Motor neuron (in vitro differentiated cells): Measurements from ENCODE around the gene PTOV1. TPM values are rescaled to one million over a fixed set of nuclear protein-coding genes. Genes with fewer than 3 reads are reported as not detected.
"Not testable (repeated sequence)": the region's sequence is repeated elsewhere in the genome, so short reads cannot be mapped to it uniquely, and the experiment has no call there.

Source experiments
- ATAC-seq, 8 experiments: fragments of 200-7000 bp; cut with Tn5 transposase; replicated peaks in 6 of 8; 2 replicates each; pipeline ENCODE4 v1.8.0; 2021; ENCODE audit warnings: mild to moderate bottlenecking in 8 of 8, moderate library complexity in 8 of 8
- H3K27ac ChIP-seq, 2 donors: fragments of 250-450 bp; sonication (Bioruptor Pico); 2 replicates each; pipeline ENCODE4 v1.9.0; 2021; ENCODE audit warnings: antibody characterized with exemption in 2 of 2, mild to moderate bottlenecking in 2 of 2, moderate library complexity in 1 of 2
- H3K4me1 ChIP-seq, 2 donors: fragments of 250-450 bp; sonication (Bioruptor Pico); replicated peaks in 1 of 2; 2 replicates each; pipeline ENCODE4 v1.6.1; 2021; ENCODE audit warnings: antibody characterized with exemption in 2 of 2, mild to moderate bottlenecking in 2 of 2, moderate library complexity in 1 of 2
- H3K4me3 ChIP-seq, 5 donors: fragments of 250-450 bp; sonication (Bioruptor Pico); 2 replicates each; pipeline ENCODE4 v1.9.0; 2021; ENCODE audit warnings: antibody characterized with exemption in 5 of 5, mild to moderate bottlenecking in 5 of 5, moderate library complexity in 4 of 5
- WGBS, 10 experiments: fragments of 450-650 bp; shearing (Covaris generic); methylation state at CpG; one replicate each; pipeline ENCODE4 v1.0.0; 2022; 5-methylcytosine and 5-hydroxymethylcytosine counted together
- in situ Hi-C, 9 experiments: fragments of 400-800 bp; cut with MboI; loops; one replicate each; pipeline ENCODE4 v1.15.0; 2021; ENCODE audit warnings: low sequenced_read_pairs in 9 of 9, low pct_unique_long_range_greater_than_20kb in 2 of 9; ENCODE audit not compliant: unreplicated experiment in 9 of 9
- total RNA-seq, 8 experiments: library from RNA; unstranded; fragments of 300-600 nt; gene quantifications; 2 replicates each; pipeline versions ENCODE4 v1.2.3 to v1.2.4, GENCODE V29; 2022

PTOV1 gene
- total RNA-seq, 8 experiments from 2014 or later = 60.1 to 215 (median 135) TPM

GRCh38 chr19:49809160-49809940, 41.6 kb upstream of the PTOV1 start:
- Histone ChIP-seq H3K4me3 (peak overlapping the region; percentile 35 to 41 (median 38)), H3K4me1 (peaks cover 15 to 16% of the 10 kb centered on the region in 2 donors), H3K27ac (peak overlapping the region; percentile 14 to 23)
- in situ Hi-C loops = no loop called here
- ATAC-seq = peak; percentile 7 to 39 (median 22)
- 20 to 56% (median 48%) methylated on average over 1 to 12 of the region's 50 CpGs; no CpG with 5 or more reads in 4 of the 10 experiments for WGBS, 10 experiments

- no peak overlapping the region for H3K27ac ChIP-seq
- in situ Hi-C loops = no loop called here
- peaks cover 15 to 16% of the 10 kb centered on the region in 2 donors for H3K4me1 ChIP-seq
- 60 to 100% (median 96%) methylated on average over 1 to 5 of the region's 5 CpGs; no CpG with 5 or more reads in 7 of the 10 experiments for WGBS, 10 experiments
- peak overlapping the region in 4 of 5 donors; percentile 35 to 41 (median 39) for H3K4me3 ChIP-seq
- no peak for ATAC-seq
These were observed 41.0 kb upstream of the PTOV1 start for GRCh38 chr19:49809941-49810389.

- 78 to 100% (median 95%) methylated on average over 1 to 6 of the region's 6 CpGs; no CpG with 5 or more reads in 1 of the 10 experiments for WGBS, 10 experiments
- Histone ChIP-seq H3K4me1 (peaks cover 15 to 16% of the 10 kb centered on the region in 2 donors), H3K4me3 (no peak overlapping the region), H3K27ac (no peak overlapping the region)
- in situ Hi-C loops = no loop called here
- no peak for ATAC-seq
These were observed 39.6 kb upstream of the PTOV1 start for GRCh38 chr19:49811328-49811727.

DNA sequence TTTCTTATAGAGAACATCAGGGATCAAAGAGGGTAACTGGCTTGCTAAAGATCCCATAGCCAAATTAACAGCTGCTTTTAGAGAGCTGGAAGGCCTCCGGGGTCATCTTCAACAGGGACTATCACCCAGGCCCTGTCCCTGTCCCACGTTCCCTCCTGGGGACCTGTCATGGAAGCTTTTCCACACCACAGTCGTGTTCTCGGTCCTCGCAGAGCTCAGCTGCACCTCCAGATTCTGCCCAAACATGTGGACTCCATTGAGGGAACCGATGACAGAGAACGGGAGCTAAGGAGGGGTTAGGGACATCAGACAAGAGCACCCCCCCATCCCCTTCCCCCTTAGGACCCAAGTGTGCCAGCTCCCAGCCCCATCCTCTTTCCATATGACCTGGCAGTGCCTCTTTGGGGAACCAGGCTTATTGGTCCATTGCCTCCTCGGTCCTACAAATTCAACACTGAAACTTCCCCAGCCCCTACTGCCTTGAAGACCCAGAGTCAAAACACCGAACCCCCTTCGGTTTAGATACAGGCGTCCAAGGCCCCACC, 38.4 kb upstream of the PTOV1 start:
- in situ Hi-C loops = no loop called here
- ATAC-seq = no peak
- H3K4me3 ChIP-seq = peak overlapping the region; percentile 66 to 85 (median 77)
- 0 to 77% (median 5%) methylated on average over 1 to 4 of the region's 11 CpGs; no CpG with 5 or more reads in 7 of the 10 experiments for WGBS, 10 experiments
- peak overlapping the region; percentile 95 to 96 for H3K27ac ChIP-seq
- H3K4me1 ChIP-seq = peaks cover 15 to 16% of the 10 kb centered on the region in 2 donors

GRCh38 chr19:49812997-49813861, 37.7 kb upstream of the PTOV1 start, which contains the start of gene FUZ:
FUZ (minus strand) TSS chr19:49813292; CDS start chr19:49813106, 186 bp downstream.
- Histone ChIP-seq H3K4me3 (peak within 1 kb of the TSS; percentile 66 to 85 (median 77)), H3K27ac (peak within 1 kb of the TSS; percentile 95 to 96), H3K4me1 (peaks cover 15 to 16% of the 10 kb centered on the region in 2 donors)
- 0 to 2% (median 0%) methylated on average over 6 to 18 of the region's 45 CpGs for whole genome bisulfite sequencing, 10 experiments
- in situ Hi-C loops = no loop called here
- ATAC-seq = peak; percentile 54 to 79 (median 70)

DNA sequence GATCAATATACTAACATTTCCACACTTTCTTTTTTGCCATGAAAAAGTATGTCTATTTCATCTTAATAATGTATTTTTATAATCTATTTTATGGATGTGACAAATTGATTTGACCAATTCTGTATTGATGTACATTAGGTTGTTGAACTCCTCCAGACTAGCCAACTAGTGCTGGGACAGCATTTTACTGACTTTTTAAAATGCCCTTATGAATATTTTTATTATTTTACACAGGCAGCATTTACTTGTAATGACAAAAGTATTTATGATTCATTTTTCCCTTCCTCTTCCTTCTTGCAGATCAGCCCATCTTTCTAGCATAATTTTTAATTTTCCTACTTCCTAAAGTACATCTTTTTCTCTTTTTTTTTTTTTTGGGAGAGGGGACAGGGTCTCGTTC, 36.9 kb upstream of the PTOV1 start:
- peaks cover 12 to 16% of the 10 kb centered on the region in 2 donors for H3K4me1 ChIP-seq
- ATAC-seq = no peak
- H3K4me3 ChIP-seq = peak overlapping the region; percentile 3 to 85 (median 73)
- no peak overlapping the region for H3K27ac ChIP-seq
- in situ Hi-C loops = no loop called here
- 14 to 100% (median 70%) methylated on average over 1 of the region's 1 CpG; no CpG with 5 or more reads in 2 of the 10 experiments for WGBS, 10 experiments

DNA sequence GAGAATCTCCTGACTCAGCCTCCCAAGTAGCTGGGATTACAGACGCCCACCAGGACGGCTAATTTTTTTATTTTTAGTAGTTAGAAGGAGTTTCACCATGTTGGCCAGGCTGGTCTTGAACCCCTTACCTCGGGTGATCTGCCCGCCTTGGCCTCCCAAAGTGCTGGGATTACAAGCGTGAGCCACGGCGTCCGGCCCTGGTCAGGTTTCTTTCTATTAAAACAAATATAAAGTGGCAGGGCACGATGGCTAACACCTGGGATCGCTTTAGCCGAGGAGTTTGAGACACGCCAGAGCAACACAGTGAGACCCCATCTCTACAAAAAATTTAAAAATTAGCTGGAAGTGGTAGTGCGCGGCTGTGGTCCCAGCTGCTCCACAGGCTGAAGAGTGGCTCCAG, 34.4 kb upstream of the PTOV1 start:
- 17 to 89% (median 77%) methylated on average over 2 to 13 of the region's 14 CpGs; no CpG with 5 or more reads in 2 of the 10 experiments for WGBS, 10 experiments
- H3K4me1 ChIP-seq = peaks cover 12 to 24% of the 10 kb centered on the region in 2 donors
- in situ Hi-C loops = no loop called here
- ATAC-seq = no peak
- H3K27ac ChIP-seq = no peak overlapping the region
- no peak overlapping the region for H3K4me3 ChIP-seq

DNA sequence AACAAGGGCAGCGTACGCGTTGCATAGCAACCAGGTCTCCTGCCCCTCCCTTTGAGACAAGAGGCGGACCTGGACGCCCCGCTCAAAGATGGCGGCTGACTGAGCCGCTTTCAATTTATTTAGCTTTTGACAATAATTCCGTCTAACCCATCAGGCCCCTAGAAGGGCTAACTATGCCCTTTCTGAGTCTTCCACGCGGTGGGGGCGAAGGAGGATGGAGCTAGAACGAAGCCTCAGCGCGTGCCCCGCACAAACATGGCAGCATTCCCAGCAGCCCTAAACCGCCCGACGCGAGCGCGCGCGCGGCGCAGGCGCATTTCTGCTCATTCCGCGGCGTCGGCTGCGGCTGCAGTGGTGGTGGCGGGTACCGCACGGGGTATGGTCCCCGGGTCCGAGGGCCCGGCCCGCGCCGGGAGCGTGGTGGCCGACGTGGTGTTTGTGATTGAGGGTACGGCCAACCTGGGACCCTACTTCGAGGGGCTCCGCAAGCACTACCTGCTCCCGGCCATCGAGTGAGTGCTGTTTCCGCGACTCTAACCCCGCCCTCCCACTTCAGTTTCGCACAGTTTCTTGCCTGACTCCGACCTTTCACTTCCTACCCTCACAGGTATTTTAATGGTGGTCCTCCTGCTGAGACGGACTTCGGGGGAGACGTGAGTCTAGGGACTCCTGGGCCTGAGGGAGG, 32.9 kb upstream of the PTOV1 start, which contains the start of gene MED25:
Gene MED25 (plus strand): TSS at position 326 of the 685 bp plus-strand sequence. CDS start 53 bp downstream, at position 379.
- peak within 1 kb of the TSS; percentile 98 to 99 for H3K27ac ChIP-seq
- in situ Hi-C loops = no loop called here
- peak; percentile 58 to 73 (median 70) for ATAC-seq
- WGBS, 10 experiments = 0 to 1% (median 0%) methylated on average over 2 to 15 of the region's 57 CpGs; no CpG with 5 or more reads in 4 of the 10 experiments
- peak within 1 kb of the TSS; percentile 47 to 82 (median 70) for H3K4me3 ChIP-seq
- H3K4me1 ChIP-seq = peaks cover 8 to 20% of the 10 kb centered on the region in 2 donors

GRCh38 chr19:49818649-49819370, 32.1 kb upstream of the PTOV1 start:
- Histone ChIP-seq H3K27ac (peak overlapping the region; percentile 98 to 99), H3K4me3 (peak overlapping the region; percentile 47 to 82 (median 70)), H3K4me1 (peaks cover 8 to 19% of the 10 kb centered on the region in 2 donors)
- in situ Hi-C loops = no loop called here
- 0 to 60% (median 43%) methylated on average over 1 to 4 of the region's 16 CpGs; no CpG with 5 or more reads in 6 of the 10 experiments for WGBS, 10 experiments
- peak in 6 of 8 experiments; percentile 1 to 6 (median 2) for ATAC-seq

- 48 to 100% (median 80%) methylated on average over 1 to 7 of the region's 7 CpGs; no CpG with 5 or more reads in 3 of the 10 experiments for WGBS, 10 experiments
- ATAC-seq, in situ Hi-C loops: not testable (repeated sequence)
- peak overlapping the region in 1 of 2 donors; percentile 45 for H3K27ac ChIP-seq
- peaks cover 8 to 16% of the 10 kb centered on the region in 2 donors for H3K4me1 ChIP-seq
- peak overlapping the region in 4 of 5 donors; percentile 6 to 82 (median 64) for H3K4me3 ChIP-seq
These were observed 31.4 kb upstream of the PTOV1 start for GRCh38 chr19:49819452-49820115.

GRCh38 chr19:49820125-49820524, 30.8 kb upstream of the PTOV1 start:
- 27 to 83% (median 80%) methylated on average over 1 to 9 of the region's 10 CpGs; no CpG with 5 or more reads in 3 of the 10 experiments for WGBS, 10 experiments
- peak overlapping the region in 1 of 2 donors; percentile 45 for H3K27ac ChIP-seq
- peaks cover 8 to 16% of the 10 kb centered on the region in 2 donors for H3K4me1 ChIP-seq
- in situ Hi-C loops = no loop called here
- H3K4me3 ChIP-seq = no peak overlapping the region
- ATAC-seq = no peak
